CD4-positive, alpha-beta T cell treated with Interleukin-15 for 4 hours (primary cell): ENCODE measurements around the gene CCDC85C.

Experiments
- DNase-seq: peaks from one replicate; pipeline ENCODE4 v3.0.0-alpha.2; 2020; ENCODE audit warnings: low spot score

CCDC85C gene

GRCh38 chr14:99473458-99473857 lies 130.5 kb downstream of the CCDC85C start:
- DNase-seq, result no peak

- DNase-seq, result no peak
These were observed 131.1 kb downstream of the CCDC85C start for GRCh38 chr14:99472937-99473336.

GRCh38 chr14:99471731-99472130 lies 132.3 kb downstream of the CCDC85C start:
- no peak for DNase-seq

- no peak for DNase-seq
These were observed 135.0 kb downstream of the CCDC85C start for GRCh38 chr14:99468836-99469592.

GRCh38 chr14:99468081-99468480 lies 135.9 kb downstream of the CCDC85C start:
- no peak for DNase-seq

- DNase-seq, result no peak
These were observed 136.5 kb downstream of the CCDC85C start for GRCh38 chr14:99467336-99468078.

GRCh38 chr14:99466758-99467157 lies 137.2 kb downstream of the CCDC85C start:
- no peak for DNase-seq

GRCh38 chr14:99465288-99465687 lies 138.7 kb downstream of the CCDC85C start:
- no peak for DNase-seq

GRCh38 chr14:99463974-99464373 lies 140.0 kb downstream of the CCDC85C start:
- DNase-seq, result no peak

GRCh38 chr14:99462210-99462609 lies 141.8 kb downstream of the CCDC85C start:
- DNase-seq, result no peak

- no peak for DNase-seq
These were observed 142.5 kb downstream of the CCDC85C start for GRCh38 chr14:99461411-99462085.

- DNase-seq, result no peak
These were observed 143.2 kb downstream of the CCDC85C start for GRCh38 chr14:99460793-99461192.

- DNase-seq, result no peak
These were observed 144.4 kb downstream of the CCDC85C start for GRCh38 chr14:99459481-99460100.

GRCh38 chr14:99454246-99454645 lies 149.8 kb downstream of the CCDC85C start:
- DNase-seq, result no peak

- no peak for DNase-seq
These were observed 151.0 kb downstream of the CCDC85C start for GRCh38 chr14:99452968-99453367.

GRCh38 chr14:99451234-99451633 lies 152.8 kb downstream of the CCDC85C start:
- DNase-seq, result no peak

GRCh38 chr14:99450266-99450665 lies 153.7 kb downstream of the CCDC85C start:
- no peak for DNase-seq
